Smooth muscle cell (in vitro differentiated cells): ENCODE results near the gene KCNJ2. TPM values are rescaled to one million over a fixed set of nuclear protein-coding genes. Genes with fewer than 3 reads are reported as not detected.

ENCODE experiments used
- DNase-seq: peaks from one replicate; lab custom pipeline; 2025; ENCODE audit not compliant: unreplicated experiment; lab: John Stamatoyannopoulos, UW
- H2AFZ ChIP-seq: fragments of 200-600 bp; sonication (generic); 2 replicates; pipeline ENCODE4 v1.6.0; 2016; ENCODE audit warnings: antibody characterized with exemption, low read depth, mild to moderate bottlenecking
- H3F3A ChIP-seq: fragments of 200-600 bp; sonication (generic); 2 replicates; pipeline ENCODE4 v1.6.0; 2017; ENCODE audit warnings: antibody characterized with exemption, low read depth
- H3K27ac ChIP-seq: fragments of 200-600 bp; sonication (generic); 2 replicates; pipeline ENCODE4 v1.5.1; 2016; ENCODE audit warnings: low read depth, mild to moderate bottlenecking
- H3K27me3 ChIP-seq: fragments of 200-600 bp; sonication (generic); 2 replicates; pipeline ENCODE4 v1.6.1; 2016; ENCODE audit warnings: low read depth, mild to moderate bottlenecking
- H3K36me3 ChIP-seq: fragments of 200-600 bp; sonication (generic); 2 replicates; pipeline ENCODE4 v1.5.1; 2016; ENCODE audit warnings: low read depth
- H3K4me1 ChIP-seq: fragments of 200-600 bp; sonication (generic); 2 replicates; pipeline ENCODE4 v1.5.1; 2016; ENCODE audit warnings: low read depth
- H3K4me2 ChIP-seq: fragments of 200-600 bp; sonication (generic); 2 replicates; pipeline ENCODE4 v1.6.0; 2016; ENCODE audit warnings: mild to moderate bottlenecking
- H3K4me3 ChIP-seq: fragments of 200-600 bp; sonication (generic); 2 replicates; pipeline ENCODE4 v1.5.1; 2016; ENCODE audit warnings: mild to moderate bottlenecking
- H3K79me2 ChIP-seq: fragments of 200-600 bp; sonication (generic); 2 replicates; pipeline ENCODE4 v1.6.0; 2016; ENCODE audit warnings: low read depth, mild to moderate bottlenecking
- H3K9ac ChIP-seq: fragments of 200-600 bp; sonication (generic); 2 replicates; pipeline ENCODE4 v1.6.0; 2016; ENCODE audit warnings: low read depth
- H3K9me3 ChIP-seq: fragments of 200-600 bp; sonication (generic); replicated peaks from 2 replicates; pipeline ENCODE4 v1.5.1; 2016; ENCODE audit warnings: low read depth
- H4K20me1 ChIP-seq: fragments of 200-600 bp; sonication (generic); 2 replicates; pipeline ENCODE4 v1.6.0; 2016; ENCODE audit warnings: low read depth
- WGBS: methylation state at CpG from one replicate; pipeline ENCODE4 v1.1.7; 2016; ENCODE audit warnings: low lambda C conversion rate; 5-methylcytosine and 5-hydroxymethylcytosine counted together
- polyA plus RNA-seq: library from polyadenylated mRNA; unstranded; fragments of >200 nt; fragmentation: Nextera tagmentation; extraction: Ambion mirVana; gene quantifications from 2 replicates; pipeline ENCODE4 v1.2.1, GENCODE V29; 2016
- total RNA-seq: library from RNA; depleted of rRNA; stranded (reverse); fragments of >200 nt; gene quantifications from 2 replicates; pipeline ENCODE4 v1.2.3, GENCODE V29; 2014
- TF ChIP-seq, protein P1 (sequence below): fragments of 200-600 bp; sonication (generic); IDR thresholded peaks from 2 replicates; pipeline ENCODE4 v1.5.1; 2017; ENCODE audit warnings: borderline replicate concordance, mild to moderate bottlenecking, antibody characterized with exemption; ENCODE audit not compliant: insufficient read depth, poor library complexity, severe bottlenecking

The KCNJ2 gene
- total and polyA plus RNA-seq, 2 experiments from 2014 or later: 0.06 to 1.8 TPM

GRCh38 chr17:70128727-70129238, 40.5 kb upstream of the KCNJ2 start:
- no peak overlapping the region for H3K9ac ChIP-seq
- TF ChIP-seq, protein P1, sequence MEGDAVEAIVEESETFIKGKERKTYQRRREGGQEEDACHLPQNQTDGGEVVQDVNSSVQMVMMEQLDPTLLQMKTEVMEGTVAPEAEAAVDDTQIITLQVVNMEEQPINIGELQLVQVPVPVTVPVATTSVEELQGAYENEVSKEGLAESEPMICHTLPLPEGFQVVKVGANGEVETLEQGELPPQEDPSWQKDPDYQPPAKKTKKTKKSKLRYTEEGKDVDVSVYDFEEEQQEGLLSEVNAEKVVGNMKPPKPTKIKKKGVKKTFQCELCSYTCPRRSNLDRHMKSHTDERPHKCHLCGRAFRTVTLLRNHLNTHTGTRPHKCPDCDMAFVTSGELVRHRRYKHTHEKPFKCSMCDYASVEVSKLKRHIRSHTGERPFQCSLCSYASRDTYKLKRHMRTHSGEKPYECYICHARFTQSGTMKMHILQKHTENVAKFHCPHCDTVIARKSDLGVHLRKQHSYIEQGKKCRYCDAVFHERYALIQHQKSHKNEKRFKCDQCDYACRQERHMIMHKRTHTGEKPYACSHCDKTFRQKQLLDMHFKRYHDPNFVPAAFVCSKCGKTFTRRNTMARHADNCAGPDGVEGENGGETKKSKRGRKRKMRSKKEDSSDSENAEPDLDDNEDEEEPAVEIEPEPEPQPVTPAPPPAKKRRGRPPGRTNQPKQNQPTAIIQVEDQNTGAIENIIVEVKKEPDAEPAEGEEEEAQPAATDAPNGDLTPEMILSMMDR: no peak
- WGBS: 96% methylated on average over 23 of the region's 23 CpGs

DNA sequence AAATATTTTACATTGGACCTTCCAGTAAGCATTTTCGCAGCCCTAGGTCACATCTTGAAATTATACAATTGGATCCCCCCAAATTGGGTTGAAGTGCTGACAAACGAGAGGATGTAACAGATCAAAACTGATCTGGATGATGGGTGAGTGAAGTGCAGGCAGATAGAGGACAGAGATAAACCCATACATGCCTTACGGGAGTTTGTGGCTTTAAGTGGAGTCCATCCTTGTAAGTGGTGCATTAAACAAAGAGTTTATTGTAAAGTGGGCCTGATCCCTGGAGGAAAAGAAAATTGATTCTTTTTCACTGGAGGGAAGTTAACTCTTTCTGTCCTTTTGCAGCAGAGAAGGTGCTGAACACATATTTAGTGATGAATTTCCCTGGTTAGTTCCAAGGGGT, 39.0 kb upstream of the KCNJ2 start:
- H3F3A ChIP-seq: no peaks in the 10 kb centered on the region
- H3K27me3 ChIP-seq: no peaks in the 10 kb centered on the region
- H3K79me2 ChIP-seq: no peaks in the 10 kb centered on the region
- H3K4me2 ChIP-seq: no peak overlapping the region
- 44% methylated on average over 3 of the region's 3 CpGs for WGBS
- DNase-seq: no peak
- TF ChIP-seq, protein P1: no peak
- no peak overlapping the region for H3K4me3 ChIP-seq
- H3K36me3 ChIP-seq: no peaks in the 10 kb centered on the region
- H3K9me3 ChIP-seq: no peaks in the 10 kb centered on the region
- no peak overlapping the region for H3K9ac ChIP-seq
- H3K27ac ChIP-seq: no peak overlapping the region
- H4K20me1 ChIP-seq: no peaks in the 10 kb centered on the region
- peaks cover 4% of the 10 kb centered on the region for H3K4me1 ChIP-seq
- no peak overlapping the region for H2AFZ ChIP-seq

More at GRCh38 chr17:70128727-70129238, 40.5 kb upstream of the KCNJ2 start:
- no peak for DNase-seq
- Histone ChIP-seq H3K4me3 (no peak overlapping the region), H3K9me3 (no peaks in the 10 kb centered on the region), H3K79me2 (no peaks in the 10 kb centered on the region), H3K4me2 (no peak overlapping the region), H3K4me1 (peaks cover 4% of the 10 kb centered on the region), H3F3A (no peaks in the 10 kb centered on the region), H3K27ac (no peak overlapping the region), H4K20me1 (no peaks in the 10 kb centered on the region), H3K27me3 (no peaks in the 10 kb centered on the region), H2AFZ (no peak overlapping the region), H3K36me3 (no peaks in the 10 kb centered on the region)

GRCh38 chr17:70132505-70132904, 36.8 kb upstream of the KCNJ2 start:
- H3K79me2 ChIP-seq: no peaks in the 10 kb centered on the region
- H3K27ac ChIP-seq: no peak overlapping the region
- H3F3A ChIP-seq: no peaks in the 10 kb centered on the region
- no peak overlapping the region for H3K9ac ChIP-seq
- 97% methylated on average over 11 of the region's 11 CpGs for WGBS
- DNase-seq: no peak
- peaks cover 4% of the 10 kb centered on the region for H3K4me1 ChIP-seq
- no peaks in the 10 kb centered on the region for H3K9me3 ChIP-seq
- H3K4me3 ChIP-seq: no peak overlapping the region
- no peaks in the 10 kb centered on the region for H4K20me1 ChIP-seq
- H2AFZ ChIP-seq: no peak overlapping the region
- H3K4me2 ChIP-seq: no peak overlapping the region
- H3K36me3 ChIP-seq: no peaks in the 10 kb centered on the region
- TF ChIP-seq, protein P1: no peak
- H3K27me3 ChIP-seq: no peaks in the 10 kb centered on the region

DNA sequence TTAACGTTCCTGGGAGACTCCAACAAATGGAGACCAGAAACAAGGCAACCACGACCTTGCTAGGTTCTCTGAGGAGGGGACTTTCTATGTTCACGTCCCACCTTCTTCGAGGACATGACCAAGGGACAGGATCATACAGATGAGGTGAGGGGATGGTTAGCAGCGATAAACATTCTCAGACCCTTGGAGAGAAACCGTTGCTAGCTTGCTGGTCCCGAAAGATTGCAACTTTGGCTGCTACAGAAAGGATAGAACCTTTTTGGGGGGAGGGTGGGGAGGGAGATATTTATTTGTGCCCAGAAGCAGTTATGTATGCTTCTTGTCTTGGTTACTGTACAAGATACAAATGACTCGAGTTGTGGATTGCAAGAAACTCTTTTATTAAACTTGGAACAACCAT, 35.3 kb upstream of the KCNJ2 start:
- Histone ChIP-seq H3K9me3 (no peaks in the 10 kb centered on the region), H3K4me1 (peaks cover 4% of the 10 kb centered on the region), H3K79me2 (no peaks in the 10 kb centered on the region), H3K27ac (no peak overlapping the region), H3K27me3 (no peaks in the 10 kb centered on the region), H3K4me2 (no peak overlapping the region), H3K9ac (no peak overlapping the region), H3K4me3 (no peak overlapping the region), H2AFZ (no peak overlapping the region), H3F3A (no peaks in the 10 kb centered on the region), H3K36me3 (no peaks in the 10 kb centered on the region), H4K20me1 (no peaks in the 10 kb centered on the region)
- DNase-seq: no peak
- TF ChIP-seq, protein P1: no peak
- WGBS: 92% methylated on average over 8 of the region's 8 CpGs
